GM23248 (cell line): ENCODE results near the gene TRIM43B. TPM values are rescaled to one million over a fixed set of nuclear protein-coding genes. Genes with fewer than 3 reads are reported as not detected.
"Not testable (repeated sequence)": the region's sequence is repeated elsewhere in the genome, so short reads cannot be mapped to it uniquely, and the experiment has no call there.

ENCODE experiments used
- DNase-seq: peaks from one replicate; pipeline ENCODE4 v3.0.0-alpha.2; 2015
- H2AFZ ChIP-seq: fragments of 200-600 bp; sonication (generic); 2 replicates; pipeline ENCODE4 v1.6.1; 2016; ENCODE audit warnings: antibody characterized with exemption
- H3F3A ChIP-seq: fragments of 200-600 bp; sonication (generic); 2 replicates; pipeline ENCODE4 v1.6.1; 2016; ENCODE audit warnings: mild to moderate bottlenecking, antibody characterized with exemption, mixed run types; ENCODE audit not compliant: insufficient read depth
- H3K27ac ChIP-seq: fragments of 200-600 bp; sonication (generic); 2 replicates; pipeline ENCODE4 v1.5.1; 2016; ENCODE audit warnings: mild to moderate bottlenecking
- H3K27me3 ChIP-seq: fragments of 200-600 bp; sonication (generic); replicated peaks from 2 replicates; pipeline ENCODE4 v1.6.1; 2016; ENCODE audit warnings: mild to moderate bottlenecking; ENCODE audit not compliant: insufficient read depth
- H3K36me3 ChIP-seq: fragments of 200-600 bp; sonication (generic); 2 replicates; pipeline ENCODE4 v1.6.1; 2016; ENCODE audit warnings: low read depth, mild to moderate bottlenecking
- H3K4me1 ChIP-seq: fragments of 200-600 bp; sonication (generic); 2 replicates; pipeline ENCODE4 v1.6.1; 2016; ENCODE audit warnings: mild to moderate bottlenecking; ENCODE audit not compliant: insufficient read depth
- H3K4me2 ChIP-seq: fragments of 200-600 bp; sonication (generic); one replicate; pipeline ENCODE4 v1.6.1; 2016; ENCODE audit warnings: mild to moderate bottlenecking; ENCODE audit not compliant: unreplicated experiment
- H3K4me3 ChIP-seq: fragments of 200-600 bp; sonication (generic); 2 replicates; pipeline ENCODE4 v1.5.1; 2016; ENCODE audit warnings: mild to moderate bottlenecking
- H3K79me2 ChIP-seq: fragments of 200-600 bp; sonication (generic); 2 replicates; pipeline ENCODE4 v1.6.1; 2016; ENCODE audit warnings: mild to moderate bottlenecking; ENCODE audit not compliant: insufficient read depth
- H3K9ac ChIP-seq: fragments of 200-600 bp; sonication (generic); 2 replicates; pipeline ENCODE4 v1.6.1; 2016; ENCODE audit warnings: mild to moderate bottlenecking
- H3K9me2 ChIP-seq: fragments of 200-600 bp; sonication (generic); 2 replicates; pipeline ENCODE4 v1.6.1; 2016; ENCODE audit warnings: mixed run types, mild to moderate bottlenecking, moderate library complexity; ENCODE audit not compliant: insufficient read depth
- H3K9me3 ChIP-seq: fragments of 200-600 bp; sonication (generic); one replicate; pipeline ENCODE4 v1.6.1; 2017; ENCODE audit warnings: low read depth
- H4K20me1 ChIP-seq: fragments of 200-600 bp; sonication (generic); 2 replicates; pipeline ENCODE4 v1.6.0; 2016; ENCODE audit not compliant: insufficient read depth
- EZH2 ChIP-seq: fragments of 200-600 bp; sonication (generic); IDR thresholded peaks from 2 replicates; pipeline ENCODE4 v1.6.1; 2018; ENCODE audit warnings: antibody characterized with exemption, mild to moderate bottlenecking; ENCODE audit not compliant: insufficient read depth, poor library complexity, severe bottlenecking
- EZH2phosphoT487 ChIP-seq: fragments of 200-600 bp; sonication (generic); IDR thresholded peaks from 2 replicates; pipeline ENCODE4 v1.6.1; 2018; ENCODE audit warnings: antibody characterized with exemption, moderate library complexity, mild to moderate bottlenecking, low read depth; ENCODE audit not compliant: insufficient read depth
- WGBS, 2 experiments: methylation state at CpG; one replicate each; pipeline ENCODE4 v1.1.6; 2015 to 2017; ENCODE audit warnings: low lambda C conversion rate in 2 of 2, low coverage in 1 of 2; ENCODE audit errors: missing lambda C conversion rate in 2 of 2; 5-methylcytosine and 5-hydroxymethylcytosine counted together
- in situ Hi-C: fragments of 300-500 bp; cut with MboI; formaldehyde crosslinking; loops from 2 replicates; pipeline ENCODE4 v1.15.0; 2020
- polyA plus RNA-seq: library from polyadenylated mRNA; unstranded; fragments of >200 nt; fragmentation: Nextera tagmentation; extraction: Ambion mirVana; gene quantifications from 2 replicates; pipeline ENCODE4 v1.2.1, GENCODE V29; 2016
- total RNA-seq: library from RNA; depleted of rRNA; stranded (reverse); fragments of >200 nt; shearing (Covaris generic); gene quantifications from 2 replicates; pipeline ENCODE4 v1.2.3, GENCODE V29; 2014

The TRIM43B gene
- total and polyA plus RNA-seq, 2 experiments from 2014 or later: not detected

- Histone ChIP-seq H4K20me1 (no peaks in the 10 kb centered on the region), H3K36me3 (no peaks in the 10 kb centered on the region), H3K4me3 (no peak overlapping the region), H3K9me3 (no peaks in the 10 kb centered on the region), H3K27me3 (no peaks in the 10 kb centered on the region), H3F3A (no peaks in the 10 kb centered on the region), H3K9me2 (no peaks in the 10 kb centered on the region), H3K4me1 (no peaks in the 10 kb centered on the region), H3K27ac (no peak overlapping the region), H2AFZ (no peak overlapping the region), H3K4me2 (no peak overlapping the region), H3K9ac (no peak overlapping the region), H3K79me2 (no peaks in the 10 kb centered on the region)
- in situ Hi-C loops: no loop called here
- TF ChIP-seq EZH2phosphoT487: no peak
- TF ChIP-seq EZH2: no peak
- DNase-seq: no peak
- WGBS, 2 experiments: 46 to 73% methylated on average over 4 of the region's 4 CpGs
These were observed 20.7 kb upstream of the TRIM43B start for GRCh38 chr2:95505222-95505621.

- Histone ChIP-seq H3K4me1 (no peaks in the 10 kb centered on the region), H3K9me2 (no peaks in the 10 kb centered on the region), H3K9me3 (no peaks in the 10 kb centered on the region), H3K36me3 (no peaks in the 10 kb centered on the region), H3F3A (no peaks in the 10 kb centered on the region), H3K27ac (no peak overlapping the region), H3K4me3 (no peak overlapping the region), H3K9ac (no peak overlapping the region), H4K20me1 (no peaks in the 10 kb centered on the region), H3K4me2 (no peak overlapping the region), H3K79me2 (no peaks in the 10 kb centered on the region), H2AFZ (no peak overlapping the region), H3K27me3 (no peaks in the 10 kb centered on the region)
- in situ Hi-C loops: no loop called here
- DNase-seq: no peak
- no peak for TF ChIP-seq EZH2
- no peak for TF ChIP-seq EZH2phosphoT487
These were observed 16.3 kb upstream of the TRIM43B start for GRCh38 chr2:95500854-95501253.

- 76 to 95% methylated on average over 1 of the region's 1 CpG for WGBS, 2 experiments
- H3K36me3 ChIP-seq, H3F3A ChIP-seq, H3K4me1 ChIP-seq, H3K4me3 ChIP-seq, H3K4me2 ChIP-seq, H3K27me3 ChIP-seq, H3K79me2 ChIP-seq, H3K9ac ChIP-seq, H3K9me2 ChIP-seq, H4K20me1 ChIP-seq, H3K27ac ChIP-seq, H2AFZ ChIP-seq, DNase-seq, H3K9me3 ChIP-seq, in situ Hi-C loops: not testable (repeated sequence)
These were observed 7.5 kb upstream of the TRIM43B start for GRCh38 chr2:95492076-95492475.

GRCh38 chr2:95475025-95475424 lies 9.5 kb downstream of the TRIM43B start:
- H3K27me3 ChIP-seq, H3K4me2 ChIP-seq, H3K36me3 ChIP-seq, in situ Hi-C loops, H3K9ac ChIP-seq, H2AFZ ChIP-seq, H3K9me3 ChIP-seq, H3K79me2 ChIP-seq, H3K27ac ChIP-seq, H3K9me2 ChIP-seq, DNase-seq, H3K4me3 ChIP-seq, H3K4me1 ChIP-seq, H3F3A ChIP-seq, H4K20me1 ChIP-seq: not testable (repeated sequence)
- no CpG with 5 or more reads among the region's 3 CpGs for WGBS, 2 experiments

GRCh38 chr2:95467984-95468383 lies 16.6 kb downstream of the TRIM43B start:
- H3K4me3 ChIP-seq, H3K27ac ChIP-seq, H3K4me1 ChIP-seq, H3K79me2 ChIP-seq, H2AFZ ChIP-seq, H3K9ac ChIP-seq, H4K20me1 ChIP-seq, in situ Hi-C loops, H3F3A ChIP-seq, H3K9me2 ChIP-seq, H3K4me2 ChIP-seq, H3K36me3 ChIP-seq, DNase-seq, H3K9me3 ChIP-seq, H3K27me3 ChIP-seq: not testable (repeated sequence)
- WGBS, 2 experiments: no CpG with 5 or more reads among the region's 3 CpGs

- H3K36me3 ChIP-seq, H3K79me2 ChIP-seq, H3F3A ChIP-seq, H2AFZ ChIP-seq, H3K27me3 ChIP-seq, H3K9me2 ChIP-seq, H3K9ac ChIP-seq, H3K4me1 ChIP-seq, in situ Hi-C loops, H3K9me3 ChIP-seq, H3K4me2 ChIP-seq, H3K27ac ChIP-seq, DNase-seq, H3K4me3 ChIP-seq, H4K20me1 ChIP-seq: not testable (repeated sequence)
- no CpG with 5 or more reads among the region's 2 CpGs for WGBS, 2 experiments
These were observed 18.0 kb downstream of the TRIM43B start for GRCh38 chr2:95466572-95466971.

GRCh38 chr2:95463292-95463691 lies 21.3 kb downstream of the TRIM43B start:
- DNase-seq, H3K79me2 ChIP-seq, H3K9me2 ChIP-seq, H3K9ac ChIP-seq, H3K27me3 ChIP-seq, H3F3A ChIP-seq, H3K9me3 ChIP-seq, H3K27ac ChIP-seq, H3K4me3 ChIP-seq, in situ Hi-C loops, H2AFZ ChIP-seq, H4K20me1 ChIP-seq, H3K36me3 ChIP-seq, H3K4me2 ChIP-seq, H3K4me1 ChIP-seq: not testable (repeated sequence)
- no CpG with 5 or more reads among the region's 3 CpGs for WGBS, 2 experiments

GRCh38 chr2:95445317-95445716 lies 39.2 kb downstream of the TRIM43B start:
- no CpG with 5 or more reads among the region's 2 CpGs for WGBS, 2 experiments
- H3K4me3 ChIP-seq: not testable (repeated sequence)

More at GRCh38 chr2:95445317-95445716, 39.2 kb downstream of the TRIM43B start:
- H3K36me3 ChIP-seq, H3K79me2 ChIP-seq, DNase-seq, H3K4me1 ChIP-seq, H3K27ac ChIP-seq, H3K9me2 ChIP-seq, H3K9ac ChIP-seq, H2AFZ ChIP-seq, H3K9me3 ChIP-seq, in situ Hi-C loops, H4K20me1 ChIP-seq, H3K4me2 ChIP-seq, H3K27me3 ChIP-seq, H3F3A ChIP-seq: not testable (repeated sequence)
